GM13977 (cell line): ENCODE measurements around the gene KIF5C.

Experiments
- DNase-seq: peaks from one replicate; pipeline ENCODE4 v3.0.0; 2012; ENCODE audit warnings: low spot score
- in situ Hi-C: fragments of 300-500 bp; cut with MboI; formaldehyde crosslinking; loops from one replicate; pipeline ENCODE4 v1.12.0; 2022; ENCODE audit warnings: low sequenced_read_pairs, low pct_unique_long_range_greater_than_20kb, mixed read lengths, inconsistent platforms; ENCODE audit not compliant: unreplicated experiment
- TF ChIP-seq, protein P1 (sequence below): IDR thresholded peaks from 2 replicates; pipeline ENCODE4 v1.5.1; 2012; ENCODE audit warnings: mild to moderate bottlenecking, control low read depth; ENCODE audit not compliant: insufficient read depth; ENCODE audit errors: extremely low read depth, missing control alignments

Gene KIF5C

DNA sequence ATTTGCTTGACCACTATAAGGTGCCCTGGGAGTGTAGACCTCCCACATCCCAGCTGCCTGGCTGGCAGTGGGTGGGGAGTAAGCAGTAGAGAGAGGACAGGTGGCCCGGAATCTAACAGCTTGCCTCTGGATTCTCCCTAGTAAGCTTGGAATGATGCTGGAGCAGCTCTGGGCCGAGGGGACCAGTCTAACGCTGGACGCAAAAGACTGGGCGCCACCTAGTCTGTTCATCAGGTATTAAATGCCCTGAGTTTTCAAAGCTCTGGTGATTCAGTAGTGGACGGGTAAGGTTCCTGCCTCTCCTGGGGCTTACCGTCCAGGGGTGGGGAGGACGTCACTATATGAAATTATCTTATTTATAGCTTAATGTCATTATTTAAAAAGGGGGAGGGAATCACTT, 162.8 kb downstream of the KIF5C start:
- no peak for DNase-seq
- TF ChIP-seq, protein P1, sequence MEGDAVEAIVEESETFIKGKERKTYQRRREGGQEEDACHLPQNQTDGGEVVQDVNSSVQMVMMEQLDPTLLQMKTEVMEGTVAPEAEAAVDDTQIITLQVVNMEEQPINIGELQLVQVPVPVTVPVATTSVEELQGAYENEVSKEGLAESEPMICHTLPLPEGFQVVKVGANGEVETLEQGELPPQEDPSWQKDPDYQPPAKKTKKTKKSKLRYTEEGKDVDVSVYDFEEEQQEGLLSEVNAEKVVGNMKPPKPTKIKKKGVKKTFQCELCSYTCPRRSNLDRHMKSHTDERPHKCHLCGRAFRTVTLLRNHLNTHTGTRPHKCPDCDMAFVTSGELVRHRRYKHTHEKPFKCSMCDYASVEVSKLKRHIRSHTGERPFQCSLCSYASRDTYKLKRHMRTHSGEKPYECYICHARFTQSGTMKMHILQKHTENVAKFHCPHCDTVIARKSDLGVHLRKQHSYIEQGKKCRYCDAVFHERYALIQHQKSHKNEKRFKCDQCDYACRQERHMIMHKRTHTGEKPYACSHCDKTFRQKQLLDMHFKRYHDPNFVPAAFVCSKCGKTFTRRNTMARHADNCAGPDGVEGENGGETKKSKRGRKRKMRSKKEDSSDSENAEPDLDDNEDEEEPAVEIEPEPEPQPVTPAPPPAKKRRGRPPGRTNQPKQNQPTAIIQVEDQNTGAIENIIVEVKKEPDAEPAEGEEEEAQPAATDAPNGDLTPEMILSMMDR = no peak
- in situ Hi-C loops = loop anchor here (25.0 kb wide), 1 partner anchor 274 kb away; no protein-coding TSS in a partner anchor

DNA sequence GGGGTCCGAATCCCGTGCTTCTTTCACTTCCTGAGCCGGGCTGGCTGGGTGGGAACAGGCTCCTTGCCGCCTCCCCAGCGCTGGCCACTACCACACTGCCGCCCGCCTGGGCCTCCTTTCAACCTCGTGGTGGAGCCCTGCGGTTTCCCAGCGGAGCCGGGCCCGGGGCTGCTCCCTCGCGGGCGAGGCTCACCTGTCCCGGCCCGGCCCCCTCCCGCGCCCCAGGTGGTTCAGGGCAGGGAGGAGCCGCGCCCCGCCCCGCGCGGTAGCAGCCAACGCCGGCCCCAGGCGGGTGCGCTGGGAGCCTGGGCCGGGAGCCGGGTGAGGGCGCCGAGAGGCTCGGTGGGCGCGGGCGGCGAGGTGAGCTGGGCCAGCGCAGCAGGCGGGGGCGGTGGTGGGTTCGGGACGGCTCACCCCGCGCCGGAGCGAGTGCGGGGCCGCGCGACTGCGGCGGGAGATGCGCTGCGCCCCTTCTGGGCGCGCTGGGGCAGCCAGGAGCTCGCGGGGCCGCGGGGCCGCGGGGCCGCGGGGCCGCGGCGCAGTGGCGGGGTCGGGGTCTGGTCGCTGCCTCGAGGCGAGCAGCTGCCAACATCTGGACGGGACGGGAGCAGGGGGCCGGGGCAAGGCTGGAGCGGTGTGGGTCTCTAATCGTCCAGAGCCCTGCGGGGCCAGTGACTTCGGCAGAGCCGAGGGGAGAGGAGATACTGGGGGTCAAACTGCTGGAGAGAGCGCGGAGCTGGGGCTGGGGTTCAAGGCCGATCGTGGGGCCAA, 163.6 kb downstream of the KIF5C start, which contains the start of gene LYPD6B:
LYPD6B (plus strand) TSS at position 258 of the 771 bp plus-strand sequence. CDS start 92,250 bp downstream, outside the sequence.
- TF ChIP-seq, protein P1 = no peak
- DNase-seq = peak; percentile 65
- in situ Hi-C loops = loop anchor here (25.0 kb wide), 1 partner anchor 274 kb away; no protein-coding TSS in a partner anchor

DNA sequence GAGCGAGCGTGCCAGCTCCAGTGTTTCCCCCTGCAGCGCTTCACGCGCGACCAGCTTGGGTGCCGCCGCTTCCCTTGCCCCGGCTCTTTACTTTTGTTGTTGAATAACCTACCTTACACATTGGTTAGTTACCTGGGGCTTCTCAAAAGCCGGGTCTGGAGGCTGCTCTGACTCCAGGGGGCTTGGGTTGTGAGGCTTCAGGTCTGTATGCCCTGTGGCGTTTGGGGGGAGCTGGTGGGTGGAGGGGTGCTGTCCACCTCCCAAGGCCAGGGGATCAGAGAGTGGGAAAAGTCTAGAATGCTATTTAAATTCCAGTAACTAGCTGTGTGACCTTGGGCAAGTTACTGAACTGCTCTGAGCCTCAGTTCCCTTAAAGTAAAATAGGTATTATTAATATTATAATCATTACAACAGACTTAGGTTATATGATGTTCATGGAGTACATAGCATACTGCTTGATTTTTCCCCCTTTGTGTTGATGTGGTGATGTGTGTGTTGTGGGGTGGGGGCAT, 164.2 kb downstream of the KIF5C start:
- TF ChIP-seq, protein P1 = no peak
- DNase-seq = no peak
- in situ Hi-C loops = loop anchor here (25.0 kb wide), 1 partner anchor 273 kb away; no protein-coding TSS in a partner anchor

DNA sequence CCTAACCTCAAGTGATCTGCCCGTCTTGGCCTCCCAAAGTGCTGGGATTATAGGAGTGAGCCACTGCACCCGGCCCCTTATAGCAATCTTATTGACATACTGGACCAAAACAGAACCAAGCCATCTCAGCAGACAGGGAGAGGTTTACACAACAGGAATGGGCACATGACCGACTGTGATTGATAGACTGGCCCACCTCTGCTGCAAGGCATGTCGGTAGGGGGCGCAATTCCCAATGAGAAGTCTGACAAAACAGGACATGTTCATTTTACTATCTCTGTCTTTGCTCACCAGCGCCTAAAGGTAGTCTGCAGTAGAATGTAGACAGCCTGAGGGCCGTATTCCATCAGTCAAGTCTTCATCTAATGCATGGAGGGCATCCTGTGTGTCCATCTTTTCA, 165.4 kb downstream of the KIF5C start:
- in situ Hi-C loops = loop anchor here (25.0 kb wide), 1 partner anchor 272 kb away; no protein-coding TSS in a partner anchor
- TF ChIP-seq, protein P1 = peak; percentile 75
- DNase-seq = peak; percentile 74

DNA sequence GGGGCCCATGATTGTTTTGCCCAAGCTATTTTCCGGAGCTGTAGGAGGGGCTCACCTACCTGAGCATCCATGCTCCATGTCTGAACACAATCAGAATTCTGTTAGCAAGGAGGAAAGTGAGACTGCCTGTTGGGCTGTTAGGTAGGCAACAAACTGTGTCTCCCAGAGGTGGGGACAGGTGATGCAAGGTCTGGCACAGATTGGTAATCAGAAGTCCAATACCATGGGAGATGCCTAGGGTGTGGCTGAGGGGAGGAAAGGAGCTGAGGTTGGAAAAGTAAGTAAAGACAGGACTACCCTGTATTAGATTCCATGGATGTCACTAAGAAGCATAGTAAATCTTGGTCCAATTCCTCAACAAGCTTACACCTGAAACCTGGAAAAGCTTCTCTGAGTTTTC, 166.5 kb downstream of the KIF5C start:
- in situ Hi-C loops = loop anchor here (25.0 kb wide), 1 partner anchor 271 kb away; no protein-coding TSS in a partner anchor
- DNase-seq = no peak
- TF ChIP-seq, protein P1 = no peak

DNA sequence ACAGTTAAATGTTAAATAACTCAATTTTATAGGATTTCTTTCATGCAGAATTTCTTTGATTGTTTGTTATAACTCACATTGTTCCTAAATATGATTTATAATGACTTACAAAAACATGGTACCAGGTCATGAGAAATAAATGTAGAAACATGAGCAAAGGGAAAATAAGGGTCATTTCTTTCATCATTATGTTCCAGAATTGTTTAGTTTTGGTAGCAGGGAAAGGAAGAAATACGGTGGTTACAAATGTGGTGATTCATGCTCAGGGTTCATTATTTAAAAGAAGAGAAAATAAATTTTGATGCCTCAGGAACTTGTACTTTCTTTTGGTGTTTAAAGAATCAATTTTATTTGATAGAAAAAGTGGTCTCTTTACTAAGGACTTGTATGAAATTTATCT, 167.9 kb downstream of the KIF5C start:
- TF ChIP-seq, protein P1 = no peak
- DNase-seq = no peak
- in situ Hi-C loops = loop anchor here (25.0 kb wide), 1 partner anchor 269 kb away; no protein-coding TSS in a partner anchor
